K562 (cell line): ENCODE measurements around the gene FBXL12. TPM values are rescaled to one million over a fixed set of nuclear protein-coding genes. Genes with fewer than 3 reads are reported as not detected.

Experiments used
- ATAC-seq: fragments of 200-7000 bp; cut with Tn5 transposase; 3 replicates; pipeline ENCODE4 v1.9.1; 2020; ENCODE audit warnings: moderate library complexity
- Bru-seq: library from RNA; stranded (reverse); fragments of 400-500 nt; gene quantifications from one replicate; lab custom pipeline; 2021; lab: Mats Ljungman, UMichigan
- BruChase-seq, 2 experiments: library from RNA; stranded (reverse); fragments of 400-500 nt; gene quantifications; one replicate each; lab custom pipeline; 2021; lab: Mats Ljungman, UMichigan
- BruUV-seq: library from RNA; stranded (reverse); fragments of 400-500 nt; replicated peaks from 2 replicates; lab custom pipeline; 2021; lab: Mats Ljungman, UMichigan
- CTCF ChIA-PET: fragments of 300-600 bp; formaldehyde crosslinking; extraction: SDS; loops from one replicate; lab custom pipeline; 2021; ENCODE audit warnings: low intra/inter-chr PET ratio; lab: Yijun Ruan, JAX
- POLR2A ChIA-PET: fragments of 300-600, 350-650 bp; sonication (Branson Sonifier 250); formaldehyde crosslinking; extraction: SDS; loops from one replicate; lab custom pipeline; 2021; ENCODE audit warnings: antibody characterized with exemption, inconsistent platforms; lab: Yijun Ruan, JAX
- DNase-seq, 4 experiments: peaks; one replicate each; pipeline versions ENCODE4 v3.0.0 to v3.0.0-alpha.2; 2011 to 2018; ENCODE audit warnings: low spot score in 3 of 4, mixed read lengths in 3 of 4; ENCODE audit errors: extremely low read depth in 1 of 4
- FAIRE-seq: peaks from 2 replicates; lab custom pipeline; 2011; peaks lifted over from hg19 to GRCh38; lab: Jason Lieb, UNC
- H2AFZ ChIP-seq: 2 replicates; pipeline ENCODE4 v1.6.0; 2011; ENCODE audit warnings: low read depth, low read length, control low read depth, inconsistent platforms
- H3K27ac ChIP-seq: fragments of 200-600 bp; 3 replicates; pipeline ENCODE4 v1.8.0; 2011; ENCODE audit warnings: low read depth, mild to moderate bottlenecking, control low read depth, inconsistent platforms, low read length, moderate library complexity, mixed read lengths; ENCODE audit errors: extremely low read depth
- H3K27me3 ChIP-seq, 2 experiments: fragments of 300-600 bp in 1 of 2; 2 replicates in 1 of 2; 3 replicates in 1 of 2; pipeline versions ENCODE4 v1.6.0 to v1.8.0; 2011; ENCODE audit warnings: inconsistent platforms in 2 of 2, low read length in 2 of 2, mild to moderate bottlenecking in 1 of 2, mixed read lengths in 1 of 2, moderate library complexity in 1 of 2; ENCODE audit not compliant: control insufficient read depth in 2 of 2, insufficient read depth in 2 of 2
- H3K36me3 ChIP-seq: fragments of 300-600 bp; 3 replicates; pipeline ENCODE4 v1.8.0; 2011; ENCODE audit warnings: mild to moderate bottlenecking, low read length, inconsistent platforms; ENCODE audit not compliant: control insufficient read depth, insufficient read depth
- H3K4me1 ChIP-seq, 2 experiments: fragments of 200-600 bp in 1 of 2; replicated peaks in 1 of 2; 2 replicates in 1 of 2; 3 replicates in 1 of 2; pipeline versions ENCODE4 v1.5.1 to v1.8.0; 2011; ENCODE audit warnings: inconsistent platforms in 2 of 2, low read length in 2 of 2, mild to moderate bottlenecking in 1 of 2, mixed read lengths in 1 of 2, moderate library complexity in 1 of 2; ENCODE audit not compliant: control insufficient read depth in 2 of 2, insufficient read depth in 2 of 2
- H3K4me2 ChIP-seq: 2 replicates; pipeline ENCODE4 v1.6.1; 2011; ENCODE audit warnings: low read length, control low read depth, inconsistent platforms, mixed read lengths; ENCODE audit not compliant: insufficient read depth
- H3K4me3 ChIP-seq: fragments of 200-600 bp; sonication (generic), shearing (Covaris generic); 2 replicates; pipeline ENCODE4 v1.5.1; 2016; ENCODE audit warnings: control low read depth, inconsistent platforms
- H3K79me2 ChIP-seq: fragments of 200-600 bp; 3 replicates; pipeline ENCODE4 v1.8.0; 2011; ENCODE audit warnings: low read length, inconsistent platforms; ENCODE audit not compliant: control insufficient read depth, insufficient read depth
- H3K9ac ChIP-seq, 2 experiments: 2 replicates each; pipeline versions ENCODE4 v1.6.0 to v1.6.1; 2011; ENCODE audit warnings: low read depth in 2 of 2, low read length in 2 of 2, control low read depth in 1 of 2, inconsistent platforms in 1 of 2, mild to moderate bottlenecking in 1 of 2, mixed read lengths in 1 of 2; ENCODE audit not compliant: insufficient read depth in 1 of 2
- H3K9me1 ChIP-seq: one replicate; pipeline ENCODE4 v1.6.0; 2011; ENCODE audit warnings: inconsistent platforms, mild to moderate bottlenecking, low read length, moderate library complexity; ENCODE audit not compliant: control insufficient read depth, insufficient read depth
- H3K9me3 ChIP-seq: replicated peaks from 2 replicates; pipeline ENCODE4 v1.5.1; 2011; ENCODE audit warnings: low read depth, low read length, inconsistent platforms; ENCODE audit not compliant: control insufficient read depth, insufficient read depth
- H4K20me1 ChIP-seq: replicated peaks from 2 replicates; pipeline ENCODE4 v1.6.1; 2011; ENCODE audit warnings: low read length, inconsistent platforms, mixed read lengths; ENCODE audit not compliant: control insufficient read depth, insufficient read depth
- HCFC1 ChIP-seq: IDR thresholded peaks from 2 replicates; pipeline ENCODE4 v1.6.1; 2012; ENCODE audit warnings: low read depth, low read length, improper control_type of control experiment
- NFRKB ChIP-seq: fragments of 450-650 bp; IDR thresholded peaks from 2 replicates; pipeline ENCODE4 v1.6.1; 2016; ENCODE audit warnings: low read depth
- SREBF2 ChIP-seq: sonication (generic); formaldehyde crosslinking; IDR thresholded peaks from 2 replicates; pipeline ENCODE4 v1.4.0; 2020; ENCODE audit warnings: mild to moderate bottlenecking, missing genetic modification reagents
- TEAD4 ChIP-seq, 2 experiments: sonication (generic) in 1 of 2; formaldehyde crosslinking in 1 of 2; IDR thresholded peaks; 2 replicates each; pipeline versions ENCODE4 v1.6.1 to v1.8.0; 2012 to 2022; ENCODE audit warnings: borderline replicate concordance in 1 of 2, inconsistent platforms in 1 of 2, low read length in 1 of 2, mild to moderate bottlenecking in 1 of 2, missing genetic modification reagents in 1 of 2
- ZNF175 ChIP-seq: fragments of 200-800 bp; sonication (Bioruptor generic); IDR thresholded peaks from 2 replicates; pipeline ENCODE4 v1.6.1; 2016; ENCODE audit warnings: low read depth, mild to moderate bottlenecking, missing genetic modification characterization, missing compliant biosample characterization
- WGBS: fragments of 100-300 bp; shearing (Covaris generic); methylation state at CpG from one replicate; pipeline ENCODE4 v1.1.6; 2016; ENCODE audit warnings: low coverage, mixed read lengths; ENCODE audit not compliant: insufficient coverage; ENCODE audit errors: missing lambda C conversion rate; 5-methylcytosine and 5-hydroxymethylcytosine counted together
- in situ Hi-C: fragments of 300-500 bp; cut with MboI; formaldehyde crosslinking; loops from 4 replicates; pipeline ENCODE4 v1.15.0; 2018; ENCODE audit warnings: inconsistent platforms, mixed read lengths
- intact Hi-C: fragments of 100-400 bp; cut with micrococcal nuclease; formaldehyde crosslinking; loops from 2 replicates; pipeline ENCODE4 v1.14.2; 2022
- long read RNA-seq, 3 experiments: library from polyadenylated mRNA in 2 of 3; library from RNA in 1 of 3; unstranded in 2 of 3; stranded (forward) in 1 of 3; transcript quantifications; one replicate each; pipeline ENCODE4 v2.0.0, GENCODE V29; 2019 to 2022
- polyA minus RNA-seq, 3 experiments: library from RNA; depleted of rRNA, polyadenylated mRNA; stranded (reverse); fragments of >200 nt; gene quantifications; 2 replicates each; pipeline ENCODE4 v1.2.3, GENCODE V29; 2011
- polyA plus RNA-seq, 8 experiments: library from polyadenylated mRNA; depleted of rRNA in 4 of 8; stranded (reverse) in 5 of 8; unstranded in 3 of 8; fragments of >200 nt; fragmentation: Nextera tagmentation in 2 of 8; fragmentation: Illumina TruSeq in 1 of 8; extraction: Ambion mirVana in 2 of 8; extraction: Trizol in 1 of 8; gene quantifications; 2 replicates each; pipeline versions ENCODE4 v1.2.1 to v1.2.3, GENCODE V29; 2011 to 2014; ENCODE audit warnings: inconsistent platforms in 1 of 8, missing spikeins in 1 of 8
- total RNA-seq, 7 experiments: library from RNA; depleted of rRNA in 6 of 7; stranded (reverse); fragments of >200 nt in 6 of 7; fragmentation: Illumina TruSeq in 2 of 7; extraction: Trizol in 2 of 7; gene quantifications; 2 replicates each; pipeline versions ENCODE4 v1.2.1 to v1.2.3, GENCODE V29; 2011 to 2021; ENCODE audit warnings: low replicate concordance in 1 of 7
- TF ChIP-seq, protein P1 (sequence below): sonication (generic); formaldehyde crosslinking; IDR thresholded peaks from 2 replicates; pipeline ENCODE4 v1.8.1; 2023; ENCODE audit warnings: mild to moderate bottlenecking, missing genetic modification reagents
- TF ChIP-seq, protein P2 (sequence below): IDR thresholded peaks from 2 replicates; pipeline ENCODE4 v1.6.1; 2012; ENCODE audit warnings: low read depth, low read length, improper control_type of control experiment, borderline replicate concordance

The FBXL12 gene, protein sequence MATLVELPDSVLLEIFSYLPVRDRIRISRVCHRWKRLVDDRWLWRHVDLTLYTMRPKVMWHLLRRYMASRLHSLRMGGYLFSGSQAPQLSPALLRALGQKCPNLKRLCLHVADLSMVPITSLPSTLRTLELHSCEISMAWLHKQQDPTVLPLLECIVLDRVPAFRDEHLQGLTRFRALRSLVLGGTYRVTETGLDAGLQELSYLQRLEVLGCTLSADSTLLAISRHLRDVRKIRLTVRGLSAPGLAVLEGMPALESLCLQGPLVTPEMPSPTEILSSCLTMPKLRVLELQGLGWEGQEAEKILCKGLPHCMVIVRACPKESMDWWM
- total RNA-seq (2011; cell fraction: chromatin; rRNA removed; ENCODE audit: low replicate concordance): 51.6 and 99.0 TPM in 2 replicates
- 82.6 and 111 TPM in 2 replicates for total RNA-seq (2011; cell fraction: nucleolus; rRNA removed)
- 71.9 and 76.0 TPM in 2 replicates for total RNA-seq (2011; cell fraction: nucleoplasm; rRNA removed)
- total RNA-seq (2014; rRNA removed): 28.4 and 36.6 TPM in 2 replicates
- total RNA-seq (2014; rRNA removed; fragmentation: Illumina TruSeq; extraction: Trizol): 11.8 and 12.8 TPM in 2 replicates
- 20.0 and 20.1 TPM in 2 replicates for total RNA-seq (2015; rRNA removed; fragmentation: Illumina TruSeq; extraction: Trizol)
- total RNA-seq (2021): 37.1 and 37.7 TPM in 2 replicates
- polyA plus RNA-seq (2011; rRNA removed): 27.1 and 34.2 TPM in 2 replicates
- 35.0 and 92.1 TPM in 2 replicates for polyA plus RNA-seq (2011; cell fraction: cytosol; rRNA removed)
- polyA plus RNA-seq (2011; cell fraction: nucleus; rRNA removed): 50.1 and 90.2 TPM in 2 replicates
- polyA plus RNA-seq (2012): 28.2 and 35.5 TPM in 2 replicates
- polyA plus RNA-seq (2014; fragmentation: Illumina TruSeq; extraction: Trizol): 26.5 and 37.4 TPM in 2 replicates
- polyA plus RNA-seq (2014; fragmentation: Nextera tagmentation; extraction: Ambion mirVana): 1 to 10 TPM; 2.7 to 3.9 TPM
- 39.8 and 40.5 TPM in 2 replicates for polyA plus RNA-seq (2014; rRNA removed)
- polyA minus RNA-seq (2011; rRNA and poly(A)+ RNA removed): 9.5 and 11.8 TPM in 2 replicates
- 18.6 and 19.3 TPM in 2 replicates for polyA minus RNA-seq (2011; cell fraction: cytosol; rRNA and poly(A)+ RNA removed)
- 32.0 and 33.4 TPM in 2 replicates for polyA minus RNA-seq (2011; cell fraction: nucleus; rRNA and poly(A)+ RNA removed)
- Bru-seq, nascent RNA: percentile 83 among the genes with signal in this experiment
- percentile 83 among the genes with signal in this experiment for BruChase-seq, experiment 1, labeled RNA remaining after a 2-hour chase
- percentile 82 among the genes with signal in this experiment for BruChase-seq, experiment 2, labeled RNA remaining after a 6-hour chase
- long read RNA-seq, experiment 1, transcript FBXL12-208 (4 exons, 1,920 nt): minor isoform, 11 of 218 reads
- long read RNA-seq, experiment 1, transcript FBXL12-201 (3 exons, 1,852 nt): major isoform, 36 of 218 reads
- long read RNA-seq, experiment 1, transcript FBXL12-205 (2 exons, 1,736 nt): minor isoform, 11 of 218 reads
- long read RNA-seq, experiment 1, transcript FBXL12-206 (3 exons, 1,843 nt): minor isoform, 23 of 218 reads
- long read RNA-seq, experiment 1, partial matches to known transcripts: 5 of 218 reads
- long read RNA-seq, experiment 1, other reads (novel, unspliced or antisense): 121 of 218 reads
- long read RNA-seq, experiment 2, transcript FBXL12-201 (3 exons, 1,852 nt): major isoform, 21 of 44 reads
- long read RNA-seq, experiment 2, transcript FBXL12-206 (3 exons, 1,843 nt): minor isoform, 5 of 44 reads
- long read RNA-seq, experiment 2, transcript FBXL12-212 (4 exons, 879 nt): minor isoform, 6 of 44 reads
- long read RNA-seq, experiment 2, partial matches to known transcripts: 4 of 44 reads
- long read RNA-seq, experiment 2, other reads (novel, unspliced or antisense): 3 of 44 reads
- long read RNA-seq, experiment 3, transcript FBXL12-212 (4 exons, 879 nt): minor isoform, 5 of 54 reads
- long read RNA-seq, experiment 3, transcript FBXL12-201 (3 exons, 1,852 nt): major isoform, 30 of 54 reads
- long read RNA-seq, experiment 3, transcript FBXL12-206 (3 exons, 1,843 nt): minor isoform, 8 of 54 reads
- long read RNA-seq, experiment 3, partial matches to known transcripts: 0 of 54 reads
- long read RNA-seq, experiment 3, other reads (novel, unspliced or antisense): 1 of 54 reads

DNA sequence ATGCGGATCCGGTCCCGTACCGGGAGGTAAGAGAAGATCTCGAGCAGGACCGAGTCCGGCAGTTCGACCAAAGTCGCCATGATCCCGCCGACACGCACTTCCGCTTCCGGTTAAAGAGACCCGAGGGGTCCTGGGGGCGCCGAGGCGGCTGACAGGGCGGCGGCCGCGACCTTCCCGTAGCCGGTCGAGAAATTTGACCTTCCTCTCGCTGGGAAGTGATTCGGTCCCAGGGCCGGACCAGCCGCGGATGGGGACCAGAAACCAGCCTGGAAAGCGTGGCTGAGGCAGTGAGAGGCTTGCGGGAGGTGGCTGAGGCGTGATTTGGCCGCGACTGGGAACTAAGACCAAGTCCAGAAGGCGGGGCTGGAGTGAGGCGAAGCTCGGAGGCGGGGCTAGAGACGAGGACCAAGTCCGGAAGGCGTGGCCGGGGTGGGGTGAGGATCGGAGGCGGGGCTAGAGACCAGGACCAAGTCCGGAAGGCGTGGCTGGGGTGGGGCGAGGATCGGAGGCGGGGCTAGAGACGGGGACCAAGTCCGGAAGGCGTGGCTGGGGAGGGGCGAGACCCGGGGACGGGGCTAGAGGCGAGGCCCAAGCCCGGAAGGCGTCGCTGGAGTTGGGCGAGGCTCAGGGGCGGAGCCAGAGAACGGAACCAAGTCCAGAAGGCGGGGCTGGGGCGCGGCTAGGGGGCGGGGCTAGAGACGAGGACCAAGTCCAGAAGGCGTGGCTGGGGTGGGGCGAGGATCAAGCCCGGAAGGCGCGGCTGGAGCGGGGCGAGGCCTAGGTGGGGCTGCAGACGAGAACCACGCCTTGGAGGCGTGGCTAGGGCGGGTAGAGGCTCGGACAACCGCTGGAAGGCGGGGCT lies at the start of gene FBXL12:
TSS of gene FBXL12 (minus strand) at position 346 of the 862 bp plus-strand sequence. CDS start at position 80, 266 bp downstream.
- Histone ChIP-seq H3K4me1 (peaks cover 14 to 19% of the 10 kb centered on the region in 2 experiments; a peak in 4 of 5 replicates), H3K9me1 (no peaks in the 10 kb centered on the region), H3K9ac (peak within 1 kb of the TSS; percentile 91 to 97), H2AFZ (peak within 1 kb of the TSS; percentile 99), H3K4me2 (peak within 1 kb of the TSS; percentile 97), H3K4me3 (peak within 1 kb of the TSS; percentile 100), H4K20me1 (0 out of 2 replicates have a peak, but pooled peaks cover 4% of the 10 kb centered on the region), H3K36me3 (peaks cover 20% of the 10 kb centered on the region; the same call in 2 of the 3 replicates), H3K79me2 (peaks cover 32% of the 10 kb centered on the region), H3K27me3 (no peaks in the 10 kb centered on the region), H3K9me3 (peaks cover 13% of the 10 kb centered on the region), H3K27ac (peak within 1 kb of the TSS; percentile 87)
- WGBS: 1% methylated on average over 62 of the region's 82 CpGs
- in situ Hi-C loops: no loop called here
- ChIA-PET CTCF (no interaction called here), POLR2A (interaction anchor here (0.5 to 1.0 kb wide), 6 partner anchors 8 to 240 kb away, joined by 3 to 8 read pairs (median 3); no protein-coding TSS in a partner anchor)
- ATAC-seq (peak; percentile 94), DNase-seq (peak; percentile 93 to 100 (median 95)), FAIRE-seq (peak; percentile 95)
- no TSS peak for BruUV-seq
- intact Hi-C loops: no loop called here
- TF ChIP-seq HCFC1 (peak; percentile 45; the same call in 1 of the 2 replicates), SREBF2 (no peak), ZNF175 (no peak), NFRKB (peak; percentile 63), TEAD4 (IDR thresholded peaks at IDR 0.05; ENCODE audit: low read length) (no peak), TEAD4 (CRISPR knock-in tag; IDR thresholded peaks at IDR 0.05; ENCODE audit: borderline replicate concordance) (no peak)
- TF ChIP-seq, protein P1, sequence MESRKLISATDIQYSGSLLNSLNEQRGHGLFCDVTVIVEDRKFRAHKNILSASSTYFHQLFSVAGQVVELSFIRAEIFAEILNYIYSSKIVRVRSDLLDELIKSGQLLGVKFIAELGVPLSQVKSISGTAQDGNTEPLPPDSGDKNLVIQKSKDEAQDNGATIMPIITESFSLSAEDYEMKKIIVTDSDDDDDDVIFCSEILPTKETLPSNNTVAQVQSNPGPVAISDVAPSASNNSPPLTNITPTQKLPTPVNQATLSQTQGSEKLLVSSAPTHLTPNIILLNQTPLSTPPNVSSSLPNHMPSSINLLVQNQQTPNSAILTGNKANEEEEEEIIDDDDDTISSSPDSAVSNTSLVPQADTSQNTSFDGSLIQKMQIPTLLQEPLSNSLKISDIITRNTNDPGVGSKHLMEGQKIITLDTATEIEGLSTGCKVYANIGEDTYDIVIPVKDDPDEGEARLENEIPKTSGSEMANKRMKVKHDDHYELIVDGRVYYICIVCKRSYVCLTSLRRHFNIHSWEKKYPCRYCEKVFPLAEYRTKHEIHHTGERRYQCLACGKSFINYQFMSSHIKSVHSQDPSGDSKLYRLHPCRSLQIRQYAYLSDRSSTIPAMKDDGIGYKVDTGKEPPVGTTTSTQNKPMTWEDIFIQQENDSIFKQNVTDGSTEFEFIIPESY: no peak
- TF ChIP-seq, protein P2, sequence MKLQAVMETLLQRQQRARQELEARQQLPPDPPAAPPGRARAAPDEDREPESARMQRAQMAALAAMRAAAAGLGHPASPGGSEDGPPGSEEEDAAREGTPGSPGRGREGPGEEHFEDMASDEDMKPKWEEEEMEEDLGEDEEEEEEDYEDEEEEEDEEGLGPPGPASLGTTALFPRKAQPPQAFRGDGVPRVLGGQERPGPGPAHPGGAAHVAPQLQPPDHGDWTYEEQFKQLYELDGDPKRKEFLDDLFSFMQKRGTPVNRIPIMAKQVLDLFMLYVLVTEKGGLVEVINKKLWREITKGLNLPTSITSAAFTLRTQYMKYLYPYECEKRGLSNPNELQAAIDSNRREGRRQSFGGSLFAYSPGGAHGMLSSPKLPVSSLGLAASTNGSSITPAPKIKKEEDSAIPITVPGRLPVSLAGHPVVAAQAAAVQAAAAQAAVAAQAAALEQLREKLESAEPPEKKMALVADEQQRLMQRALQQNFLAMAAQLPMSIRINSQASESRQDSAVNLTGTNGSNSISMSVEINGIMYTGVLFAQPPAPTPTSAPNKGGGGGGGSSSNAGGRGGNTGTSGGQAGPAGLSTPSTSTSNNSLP: no peak
